ENCODE results near the gene GSG1L. TPM values are rescaled to one million over a fixed set of nuclear protein-coding genes. Genes with fewer than 3 reads are reported as not detected.
"Not testable (repeated sequence)": the region's sequence is repeated elsewhere in the genome, so short reads cannot be mapped to it uniquely, and the experiment has no call there.

The GSG1L gene
- polyA plus RNA-seq, 4 donors: 0.09 to 0.22 TPM; not detected in 2

GRCh38 chr16:27943766-27944165 is 119.7 kb downstream of the GSG1L start:
- WGBS, 3 donors: 70 to 78% (median 76%) methylated on average over 2 of the region's 2 CpGs
- DNase-seq (no peak), FAIRE-seq (no peak)
- Histone ChIP-seq H3K36me3 (ENCODE audit: control insufficient read depth in 3 of 3, insufficient read depth in 2 of 3, low read depth in 1 of 3, low read length in 3 of 3) (no peaks in the 10 kb centered on the region), H3K9me3 (ENCODE audit: control insufficient read depth in 2 of 2, insufficient read depth in 1 of 2, low read depth in 1 of 2, low read length in 1 of 2) (no peaks in the 10 kb centered on the region), H3K4me1 (ENCODE audit: control insufficient read depth in 3 of 3, insufficient read depth in 2 of 3, low read depth in 1 of 3, low read length in 2 of 3) (no peaks in the 10 kb centered on the region), H3K4me3 (ENCODE audit: low read depth in 1 of 3, low read length in 3 of 3) (no peak overlapping the region), H3K27me3 (ENCODE audit: control insufficient read depth in 3 of 3, insufficient read depth in 3 of 3, low read length in 3 of 3) (no peaks in the 10 kb centered on the region), H3K27ac (ENCODE audit: low read depth in 1 of 3, low read length in 2 of 3) (no peak overlapping the region)

- not testable (repeated sequence) for H3K9me3 ChIP-seq (ENCODE audit: control insufficient read depth in 2 of 2, insufficient read depth in 1 of 2, low read depth in 1 of 2, low read length in 1 of 2); H3K27me3 ChIP-seq (ENCODE audit: control insufficient read depth in 3 of 3, insufficient read depth in 3 of 3, low read length in 3 of 3); H3K4me3 ChIP-seq (ENCODE audit: low read depth in 1 of 3, low read length in 3 of 3); H3K4me1 ChIP-seq (ENCODE audit: control insufficient read depth in 3 of 3, insufficient read depth in 2 of 3, low read depth in 1 of 3, low read length in 2 of 3); H3K27ac ChIP-seq (ENCODE audit: low read depth in 1 of 3, low read length in 2 of 3); DNase-seq; FAIRE-seq; H3K36me3 ChIP-seq (ENCODE audit: control insufficient read depth in 3 of 3, insufficient read depth in 2 of 3, low read depth in 1 of 3, low read length in 3 of 3)
- WGBS, 3 donors: 89 to 91% (median 91%) methylated on average over 5 of the region's 5 CpGs
Measured at GRCh38 chr16:27942071-27942470, 121.4 kb downstream of the GSG1L start.

- WGBS, 3 donors: 71 to 76% (median 72%) methylated on average over 7 of the region's 7 CpGs
- H3K4me1 ChIP-seq (ENCODE audit: control insufficient read depth in 3 of 3, insufficient read depth in 2 of 3, low read depth in 1 of 3, low read length in 2 of 3): no peaks in the 10 kb centered on the region
- no peaks in the 10 kb centered on the region for H3K36me3 ChIP-seq (ENCODE audit: control insufficient read depth in 3 of 3, insufficient read depth in 2 of 3, low read depth in 1 of 3, low read length in 3 of 3)
- FAIRE-seq (no peak), DNase-seq (no peak)
- no peak overlapping the region for H3K27ac ChIP-seq (ENCODE audit: low read depth in 1 of 3, low read length in 2 of 3)
- peaks cover 0 to 2% (median 0%) of the 10 kb centered on the region in 3 donors for H3K27me3 ChIP-seq (ENCODE audit: control insufficient read depth in 3 of 3, insufficient read depth in 3 of 3, low read length in 3 of 3)
- H3K9me3 ChIP-seq (ENCODE audit: control insufficient read depth in 2 of 2, insufficient read depth in 1 of 2, low read depth in 1 of 2, low read length in 1 of 2): no peaks in the 10 kb centered on the region
- no peak overlapping the region for H3K4me3 ChIP-seq (ENCODE audit: low read depth in 1 of 3, low read length in 3 of 3)
Measured at GRCh38 chr16:27935076-27935475, 128.4 kb downstream of the GSG1L start.

- Histone ChIP-seq H3K4me3 (ENCODE audit: low read depth in 1 of 3, low read length in 3 of 3) (no peak overlapping the region), H3K27ac (ENCODE audit: low read depth in 1 of 3, low read length in 2 of 3) (no peak overlapping the region), H3K36me3 (ENCODE audit: control insufficient read depth in 3 of 3, insufficient read depth in 2 of 3, low read depth in 1 of 3, low read length in 3 of 3) (no peaks in the 10 kb centered on the region), H3K4me1 (ENCODE audit: control insufficient read depth in 3 of 3, insufficient read depth in 2 of 3, low read depth in 1 of 3, low read length in 2 of 3) (no peaks in the 10 kb centered on the region), H3K9me3 (ENCODE audit: control insufficient read depth in 2 of 2, insufficient read depth in 1 of 2, low read depth in 1 of 2, low read length in 1 of 2) (no peaks in the 10 kb centered on the region), H3K27me3 (ENCODE audit: control insufficient read depth in 3 of 3, insufficient read depth in 3 of 3, low read length in 3 of 3) (no peaks in the 10 kb centered on the region)
- DNase-seq (no peak), FAIRE-seq (no peak)
- 66 to 69% (median 68%) methylated on average over 3 of the region's 3 CpGs for WGBS, 3 donors
Measured at GRCh38 chr16:27932542-27933135, 130.9 kb downstream of the GSG1L start.

GRCh38 chr16:27929818-27930217 is 133.7 kb downstream of the GSG1L start:
- no peak overlapping the region for H3K27ac ChIP-seq (ENCODE audit: low read depth in 1 of 3, low read length in 2 of 3)
- WGBS, 3 donors: 57 to 76% (median 65%) methylated on average over 3 of the region's 3 CpGs
- FAIRE-seq (no peak), DNase-seq (no peak)
- no peaks in the 10 kb centered on the region for H3K4me1 ChIP-seq (ENCODE audit: control insufficient read depth in 3 of 3, insufficient read depth in 2 of 3, low read depth in 1 of 3, low read length in 2 of 3)
- no peaks in the 10 kb centered on the region for H3K9me3 ChIP-seq (ENCODE audit: control insufficient read depth in 2 of 2, insufficient read depth in 1 of 2, low read depth in 1 of 2, low read length in 1 of 2)
- H3K36me3 ChIP-seq (ENCODE audit: control insufficient read depth in 3 of 3, insufficient read depth in 2 of 3, low read depth in 1 of 3, low read length in 3 of 3): no peaks in the 10 kb centered on the region
- H3K27me3 ChIP-seq (ENCODE audit: control insufficient read depth in 3 of 3, insufficient read depth in 3 of 3, low read length in 3 of 3): no peaks in the 10 kb centered on the region
- no peak overlapping the region for H3K4me3 ChIP-seq (ENCODE audit: low read depth in 1 of 3, low read length in 3 of 3)

GRCh38 chr16:27928542-27928941 is 135.0 kb downstream of the GSG1L start:
- H3K27ac ChIP-seq (ENCODE audit: low read depth in 1 of 3, low read length in 2 of 3): no peak overlapping the region
- H3K9me3 ChIP-seq (ENCODE audit: control insufficient read depth in 2 of 2, insufficient read depth in 1 of 2, low read depth in 1 of 2, low read length in 1 of 2): no peaks in the 10 kb centered on the region
- no peak for FAIRE-seq
- 31 to 34% (median 31%) methylated on average over 6 of the region's 6 CpGs for WGBS, 3 donors
- no peak for DNase-seq
- H3K4me3 ChIP-seq (ENCODE audit: low read depth in 1 of 3, low read length in 3 of 3): no peak overlapping the region
- no peaks in the 10 kb centered on the region for H3K36me3 ChIP-seq (ENCODE audit: control insufficient read depth in 3 of 3, insufficient read depth in 2 of 3, low read depth in 1 of 3, low read length in 3 of 3)
- H3K27me3 ChIP-seq (ENCODE audit: control insufficient read depth in 3 of 3, insufficient read depth in 3 of 3, low read length in 3 of 3): no peaks in the 10 kb centered on the region
- H3K4me1 ChIP-seq (ENCODE audit: control insufficient read depth in 3 of 3, insufficient read depth in 2 of 3, low read depth in 1 of 3, low read length in 2 of 3): no peaks in the 10 kb centered on the region

- no peak overlapping the region for H3K4me3 ChIP-seq (ENCODE audit: low read depth in 1 of 3, low read length in 3 of 3)
- H3K36me3 ChIP-seq (ENCODE audit: control insufficient read depth in 3 of 3, insufficient read depth in 2 of 3, low read depth in 1 of 3, low read length in 3 of 3): no peaks in the 10 kb centered on the region
- no peak overlapping the region for H3K27ac ChIP-seq (ENCODE audit: low read depth in 1 of 3, low read length in 2 of 3)
- no peaks in the 10 kb centered on the region for H3K9me3 ChIP-seq (ENCODE audit: control insufficient read depth in 2 of 2, insufficient read depth in 1 of 2, low read depth in 1 of 2, low read length in 1 of 2)
- H3K4me1 ChIP-seq (ENCODE audit: control insufficient read depth in 3 of 3, insufficient read depth in 2 of 3, low read depth in 1 of 3, low read length in 2 of 3): no peaks in the 10 kb centered on the region
- peaks cover 0 to 1% (median 0%) of the 10 kb centered on the region in 3 donors for H3K27me3 ChIP-seq (ENCODE audit: control insufficient read depth in 3 of 3, insufficient read depth in 3 of 3, low read length in 3 of 3)
- FAIRE-seq (no peak), DNase-seq (no peak)
- 73 to 82% (median 76%) methylated on average over 13 of the region's 13 CpGs for WGBS, 3 donors
Measured at GRCh38 chr16:27927266-27927901, 136.1 kb downstream of the GSG1L start.

- WGBS, 3 donors: 60 to 72% (median 71%) methylated on average over 9 of the region's 9 CpGs
- DNase-seq (no peak), FAIRE-seq (no peak)
- Histone ChIP-seq H3K27me3 (ENCODE audit: control insufficient read depth in 3 of 3, insufficient read depth in 3 of 3, low read length in 3 of 3) (peaks cover 0 to 3% (median 0%) of the 10 kb centered on the region in 3 donors), H3K4me1 (ENCODE audit: control insufficient read depth in 3 of 3, insufficient read depth in 2 of 3, low read depth in 1 of 3, low read length in 2 of 3) (no peaks in the 10 kb centered on the region), H3K4me3 (ENCODE audit: low read depth in 1 of 3, low read length in 3 of 3) (no peak overlapping the region), H3K9me3 (ENCODE audit: control insufficient read depth in 2 of 2, insufficient read depth in 1 of 2, low read depth in 1 of 2, low read length in 1 of 2) (no peaks in the 10 kb centered on the region), H3K27ac (ENCODE audit: low read depth in 1 of 3, low read length in 2 of 3) (no peak overlapping the region), H3K36me3 (ENCODE audit: control insufficient read depth in 3 of 3, insufficient read depth in 2 of 3, low read depth in 1 of 3, low read length in 3 of 3) (no peaks in the 10 kb centered on the region)
Measured at GRCh38 chr16:27925612-27926011, 137.9 kb downstream of the GSG1L start.
